GM12874 (cell line): ENCODE data around the gene DCLK1.

Source experiments
- TF ChIP-seq, protein P1 (sequence below): IDR thresholded peaks from 2 replicates; pipeline ENCODE4 v1.5.1; 2011; ENCODE audit warnings: low read depth, mild to moderate bottlenecking, control low read depth, low read length, moderate library complexity; ENCODE audit not compliant: insufficient read depth

DCLK1 gene

GRCh38 chr13:35817642-35818607 is 313.3 kb downstream of the DCLK1 start:
- TF ChIP-seq, protein P1, sequence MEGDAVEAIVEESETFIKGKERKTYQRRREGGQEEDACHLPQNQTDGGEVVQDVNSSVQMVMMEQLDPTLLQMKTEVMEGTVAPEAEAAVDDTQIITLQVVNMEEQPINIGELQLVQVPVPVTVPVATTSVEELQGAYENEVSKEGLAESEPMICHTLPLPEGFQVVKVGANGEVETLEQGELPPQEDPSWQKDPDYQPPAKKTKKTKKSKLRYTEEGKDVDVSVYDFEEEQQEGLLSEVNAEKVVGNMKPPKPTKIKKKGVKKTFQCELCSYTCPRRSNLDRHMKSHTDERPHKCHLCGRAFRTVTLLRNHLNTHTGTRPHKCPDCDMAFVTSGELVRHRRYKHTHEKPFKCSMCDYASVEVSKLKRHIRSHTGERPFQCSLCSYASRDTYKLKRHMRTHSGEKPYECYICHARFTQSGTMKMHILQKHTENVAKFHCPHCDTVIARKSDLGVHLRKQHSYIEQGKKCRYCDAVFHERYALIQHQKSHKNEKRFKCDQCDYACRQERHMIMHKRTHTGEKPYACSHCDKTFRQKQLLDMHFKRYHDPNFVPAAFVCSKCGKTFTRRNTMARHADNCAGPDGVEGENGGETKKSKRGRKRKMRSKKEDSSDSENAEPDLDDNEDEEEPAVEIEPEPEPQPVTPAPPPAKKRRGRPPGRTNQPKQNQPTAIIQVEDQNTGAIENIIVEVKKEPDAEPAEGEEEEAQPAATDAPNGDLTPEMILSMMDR = no peak

- TF ChIP-seq, protein P1 = no peak
These were observed 316.6 kb downstream of the DCLK1 start for GRCh38 chr13:35814605-35815011.

GRCh38 chr13:35812736-35813135 is 318.4 kb downstream of the DCLK1 start:
- TF ChIP-seq, protein P1 = no peak

DNA sequence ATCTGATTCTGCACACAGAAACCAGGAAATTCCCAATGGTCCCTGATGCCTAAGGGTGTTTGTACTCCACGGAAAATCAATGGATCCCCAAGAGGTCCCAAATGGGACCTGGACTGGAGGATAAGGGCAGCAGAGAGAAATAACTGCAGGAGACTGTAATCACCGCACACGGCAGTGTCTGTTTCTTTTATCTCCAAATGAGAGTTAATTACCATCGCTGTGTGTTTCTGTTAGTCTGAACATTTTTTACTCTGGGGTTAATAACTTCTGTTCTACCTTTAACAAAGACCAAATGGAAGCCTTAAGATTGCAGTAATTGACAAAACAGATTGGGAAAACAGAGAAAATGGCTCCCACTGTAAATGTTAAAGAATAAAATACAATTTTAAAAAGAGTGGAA is 320.9 kb downstream of the DCLK1 start:
- TF ChIP-seq, protein P1 = no peak

DNA sequence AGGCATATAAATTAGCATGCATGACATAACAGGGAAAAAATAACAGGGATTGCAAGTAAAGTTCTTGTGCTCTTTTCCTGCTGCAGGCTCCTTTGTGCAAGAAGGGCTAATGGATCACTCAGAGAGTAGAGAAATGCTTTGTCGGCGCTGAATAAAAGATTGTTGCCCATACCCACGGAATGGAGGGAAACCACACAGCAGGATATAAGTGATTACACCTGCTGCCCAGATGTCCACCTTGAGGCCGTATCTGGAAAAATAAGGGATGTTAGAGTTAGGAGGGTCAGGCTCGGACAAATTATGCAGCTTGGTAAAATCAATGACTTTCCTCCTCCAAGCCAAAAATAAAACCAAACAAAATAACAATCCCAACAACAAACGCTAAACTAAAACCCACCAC is 322.3 kb downstream of the DCLK1 start:
- TF ChIP-seq, protein P1 = no peak

DNA sequence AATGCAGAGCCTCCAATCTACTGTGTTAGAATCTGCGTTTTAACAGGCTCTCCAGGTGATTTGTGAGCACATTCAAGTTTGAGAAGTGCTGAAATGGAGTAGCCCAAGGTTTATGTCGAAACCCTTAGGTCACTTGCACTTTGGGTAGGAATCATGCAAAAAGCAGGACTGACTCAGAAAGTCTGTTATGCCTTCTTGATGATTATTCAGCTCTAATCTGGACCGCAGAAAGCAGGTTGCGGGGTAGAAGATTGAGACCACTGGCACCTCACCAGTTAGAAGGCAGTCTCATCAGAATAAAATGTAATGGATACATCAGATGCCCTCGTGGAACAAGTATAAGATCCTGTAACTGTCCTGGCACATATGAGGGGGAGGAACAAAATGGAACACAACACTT is 326.3 kb downstream of the DCLK1 start:
- TF ChIP-seq, protein P1 = no peak

DNA sequence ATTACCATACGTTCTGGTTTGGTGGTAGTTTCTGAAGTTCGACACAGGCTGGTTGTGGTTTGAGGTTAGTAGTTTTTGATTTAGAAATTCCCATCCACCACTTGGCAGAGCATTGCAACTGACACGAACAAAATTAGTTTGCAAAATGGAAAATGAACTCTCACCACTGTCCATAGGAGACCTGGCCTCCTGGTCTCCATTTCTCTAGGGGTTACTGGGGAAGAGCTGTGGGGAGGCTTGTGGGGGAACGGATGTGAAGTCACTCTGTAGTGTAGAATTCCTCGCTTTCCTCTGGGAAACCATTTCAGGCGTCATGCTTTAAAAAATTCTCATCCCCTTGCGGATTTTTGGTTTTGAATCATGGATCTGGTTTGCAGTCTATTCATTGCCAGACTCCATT is 333.2 kb downstream of the DCLK1 start:
- TF ChIP-seq, protein P1 = no peak
